Left colon (tissue), 2 donors: ENCODE data around the gene KARS1. TPM values are rescaled to one million over a fixed set of nuclear protein-coding genes. Genes with fewer than 3 reads are reported as not detected.

Source experiments
- ATAC-seq: fragments of 200-7000 bp; cut with Tn5 transposase; one replicate; pipeline ENCODE4 v1.9.1; 2020; ENCODE audit warnings: mild to moderate bottlenecking, moderate library complexity
- DNase-seq, 2 donors: peaks; one replicate each; pipeline ENCODE4 v3.0.0-alpha.2; 2020
- intact Hi-C, 2 donors: fragments of 100-400 bp; cut with DNase I in 1 of 2; cut with micrococcal nuclease in 1 of 2; formaldehyde crosslinking; loops; one replicate each; pipeline versions ENCODE4 v1.11.2 to v1.14.0; 2022; cut with DNase I, micrococcal nuclease
- total RNA-seq, 2 donors: library from RNA; stranded (reverse); fragmentation: NEBNext Ultra II Directional; extraction: Animal tissue kit (Norgen Biotek cat#: 25700); gene quantifications; one replicate each; pipeline ENCODE4 v1.2.1, GENCODE V29; 2021
- donor health status: DM: no; HTN: no; CAD: no.
- donor health status: DM: yes; HTN: yes; CAD: no.

The KARS1 gene
- total RNA-seq, 2 donors from 2014 or later: 84.8 to 102 TPM

- ATAC-seq (no peak), DNase-seq (no peak)
- intact Hi-C loops: no loop called here
Measured at GRCh38 chr16:75628351-75628750, 19.1 kb downstream of the KARS1 start.

- ATAC-seq (no peak), DNase-seq (no peak)
- intact Hi-C loops: no loop called here
Measured at GRCh38 chr16:75627851-75628250, 19.6 kb downstream of the KARS1 start.

- DNase-seq (no peak), ATAC-seq (no peak)
- intact Hi-C loops: no loop called here
Measured at GRCh38 chr16:75626806-75627205, 20.7 kb downstream of the KARS1 start.

- intact Hi-C loops: loop anchor here in 1 of 2 donors (5.0 kb wide), 1 partner anchor 58 kb away; the partner anchor contains the start of gene GABARAPL2
- DNase-seq (no peak), ATAC-seq (no peak)
Measured at GRCh38 chr16:75624921-75625334, 22.5 kb downstream of the KARS1 start.

GRCh38 chr16:75622761-75623605 is 24.5 kb downstream of the KARS1 start, which contains the start of gene ADAT1:
ADAT1 (minus strand) TSS chr16:75623281; CDS start chr16:75620799, 2,482 bp downstream.
- intact Hi-C loops: loop anchor here in 1 of 2 donors (5.0 kb wide), 1 partner anchor 56 kb away; the partner anchor contains the start of gene GABARAPL2
- DNase-seq (peak; percentile 98 to 100), ATAC-seq (peak; percentile 92)

GRCh38 chr16:75621170-75621477 is 26.3 kb downstream of the KARS1 start:
- peak; percentile 22 for ATAC-seq
- intact Hi-C loops: loop anchor here in 1 of 2 donors (5.0 kb wide), 1 partner anchor 54 kb away; the partner anchor contains the start of gene GABARAPL2

GRCh38 chr16:75620326-75621169 is 26.9 kb downstream of the KARS1 start:
- intact Hi-C loops: loop anchor here in 1 of 2 donors (5.0 kb wide), 1 partner anchor 53 kb away; the partner anchor contains the start of gene GABARAPL2
- ATAC-seq: no peak
- DNase-seq: no peak

More at GRCh38 chr16:75621170-75621477, 26.3 kb downstream of the KARS1 start:
- DNase-seq: no peak

- DNase-seq: no peak
- no peak for ATAC-seq
- intact Hi-C loops: no loop called here
Measured at GRCh38 chr16:75618780-75619179, 28.7 kb downstream of the KARS1 start.

GRCh38 chr16:75617121-75617520 is 30.3 kb downstream of the KARS1 start:
- ATAC-seq (no peak), DNase-seq (no peak)
- intact Hi-C loops: no loop called here

GRCh38 chr16:75616521-75617010 is 30.9 kb downstream of the KARS1 start:
- ATAC-seq: no peak
- no peak for DNase-seq
- intact Hi-C loops: no loop called here

GRCh38 chr16:75615619-75616018 is 31.8 kb downstream of the KARS1 start:
- intact Hi-C loops: no loop called here
- ATAC-seq (no peak), DNase-seq (no peak)

GRCh38 chr16:75614066-75614897 is 33.2 kb downstream of the KARS1 start:
- DNase-seq (no peak), ATAC-seq (no peak)
- intact Hi-C loops: no loop called here

- DNase-seq (no peak), ATAC-seq (no peak)
- intact Hi-C loops: no loop called here
Measured at GRCh38 chr16:75606507-75606906, 41.0 kb downstream of the KARS1 start.

GRCh38 chr16:75603241-75603640 is 44.2 kb downstream of the KARS1 start:
- DNase-seq: no peak
- no peak for ATAC-seq
- intact Hi-C loops: no loop called here

- ATAC-seq: peak; percentile 62
- DNase-seq: no peak
- intact Hi-C loops: no loop called here
Measured at GRCh38 chr16:75599452-75600277, 47.8 kb downstream of the KARS1 start.

- no peak for ATAC-seq
- no peak for DNase-seq
- intact Hi-C loops: no loop called here
Measured at GRCh38 chr16:75593825-75594820, 53.3 kb downstream of the KARS1 start.

- intact Hi-C loops: no loop called here
- ATAC-seq: no peak
Measured at GRCh38 chr16:75593308-75593707, 54.2 kb downstream of the KARS1 start.

More at GRCh38 chr16:75593308-75593707, 54.2 kb downstream of the KARS1 start:
- no peak for DNase-seq
